ENCODE data around the gene NR6A1.

DNA sequence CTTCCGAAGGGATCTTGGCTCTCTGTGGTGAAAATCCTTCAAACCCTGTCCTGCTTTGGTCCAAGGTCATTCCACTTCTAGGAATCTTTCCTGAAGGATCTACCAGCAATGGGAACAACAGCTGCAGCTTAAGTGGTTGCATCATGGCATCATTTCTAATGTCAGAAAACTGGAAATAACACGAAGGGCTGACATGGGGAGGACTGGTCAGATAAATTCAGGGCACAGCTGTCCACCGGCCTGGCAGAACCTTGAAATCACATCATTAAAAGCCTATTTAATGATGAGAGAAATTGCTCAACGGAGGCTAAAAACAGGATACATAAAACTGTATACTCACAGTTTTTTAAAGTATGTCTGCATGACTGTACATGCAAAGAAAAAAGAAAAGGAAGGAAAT lies 34.1 kb upstream of the NR6A1 start:
- no peak for TF ChIP-seq POLR2AphosphoS5 (IDR thresholded peaks at IDR 0.05; ENCODE audit: low read depth, low read length)
- TF ChIP-seq TAF1 (IDR thresholded peaks at IDR 0.05; ENCODE audit: borderline replicate concordance, low read depth, low read length) = no peak
- TF ChIP-seq POLR2A (IDR thresholded peaks at IDR 0.05; ENCODE audit: low read depth, low read length) = no peak

All from GM12892 (cell line).